HG03159 (cell line): ENCODE measurements around the gene CPXM2.
"Not testable (repeated sequence)": the region's sequence is repeated elsewhere in the genome, so short reads cannot be mapped to it uniquely, and the experiment has no call there.

Experiments used
- ATAC-seq: cut with Tn5 transposase; IDR thresholded peaks from one replicate; pipeline ENCODE4 v1.9.1; 2021; ENCODE audit warnings: mild to moderate bottlenecking, moderate library complexity; ENCODE audit not compliant: unreplicated experiment

The CPXM2 gene

DNA sequence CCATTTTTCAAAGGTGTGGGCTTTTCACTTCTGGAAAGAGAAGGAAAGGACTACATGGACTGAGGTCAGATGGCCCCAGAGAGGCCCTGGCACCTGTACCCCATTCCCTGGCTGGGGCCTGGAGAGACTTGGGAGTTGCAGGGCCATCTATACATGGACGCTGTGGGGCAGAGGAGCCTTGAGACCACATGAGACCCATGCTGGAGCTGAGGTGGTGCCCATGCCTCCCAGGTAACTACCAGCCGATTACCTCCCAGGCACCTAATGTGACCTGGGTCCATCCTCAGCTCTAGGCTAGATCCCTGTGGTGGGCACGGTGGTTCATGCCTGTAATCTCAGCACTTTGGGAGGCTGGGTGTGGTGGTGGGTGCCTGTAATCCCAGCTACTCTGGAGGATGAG is 144.2 kb downstream of the CPXM2 start:
- no peak for ATAC-seq

DNA sequence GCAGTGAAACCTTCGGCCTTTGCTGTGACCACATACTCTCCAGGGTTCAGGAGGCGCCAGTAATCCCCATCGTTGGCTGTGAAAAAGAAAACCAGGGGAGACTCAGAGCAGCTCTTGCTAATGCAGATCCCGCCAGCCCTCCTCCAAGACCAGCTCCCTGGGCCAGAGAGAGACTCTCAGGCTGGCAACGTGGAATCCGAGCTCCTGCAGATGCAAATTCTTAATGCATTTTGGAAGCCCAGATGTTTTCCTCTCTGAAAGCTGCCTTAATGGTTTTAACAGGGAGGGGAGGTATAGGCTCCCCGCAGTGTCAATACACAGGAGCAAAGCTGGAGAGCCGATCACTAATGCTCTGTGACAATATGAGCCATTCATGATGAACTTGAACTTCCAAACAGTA is 144.7 kb downstream of the CPXM2 start:
- ATAC-seq: no peak

- no peak for ATAC-seq
These were observed 145.1 kb downstream of the CPXM2 start for GRCh38 chr10:123746520-123746919.

DNA sequence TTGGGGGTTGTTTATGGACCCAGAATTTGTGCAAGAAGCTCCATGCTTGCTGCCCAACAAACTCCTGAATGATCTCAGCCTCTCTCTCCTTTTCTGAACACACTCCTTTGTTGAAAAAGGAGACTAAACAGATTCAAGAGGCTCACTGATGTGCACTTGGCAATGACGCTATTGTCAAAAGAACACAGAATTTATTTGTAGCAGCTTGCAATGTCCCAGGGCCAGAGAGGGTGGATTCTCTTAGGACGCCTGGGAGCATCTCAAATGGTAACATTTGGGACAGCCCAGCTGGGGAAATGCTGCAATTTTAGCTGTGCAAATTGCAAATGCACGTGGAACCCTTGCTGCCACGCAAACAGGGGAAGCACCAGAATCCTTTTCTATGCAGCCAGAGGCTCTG is 145.5 kb downstream of the CPXM2 start:
- no peak for ATAC-seq

DNA sequence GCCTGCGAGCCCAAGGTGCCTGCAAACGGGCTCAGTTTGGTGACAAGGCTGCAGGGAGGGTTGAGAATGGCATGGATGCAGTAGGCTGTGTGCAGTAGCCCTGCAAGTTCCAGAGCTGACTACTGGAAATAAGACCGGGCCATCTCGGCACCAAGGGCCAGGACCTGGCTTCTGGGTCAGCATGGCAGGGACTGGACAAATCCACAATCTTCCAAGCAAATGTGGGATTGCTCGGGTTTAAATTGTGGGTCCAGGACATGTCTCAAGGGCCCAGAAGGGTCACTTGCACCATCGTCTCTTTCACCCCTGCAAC is 147.4 kb downstream of the CPXM2 start:
- no peak for ATAC-seq

DNA sequence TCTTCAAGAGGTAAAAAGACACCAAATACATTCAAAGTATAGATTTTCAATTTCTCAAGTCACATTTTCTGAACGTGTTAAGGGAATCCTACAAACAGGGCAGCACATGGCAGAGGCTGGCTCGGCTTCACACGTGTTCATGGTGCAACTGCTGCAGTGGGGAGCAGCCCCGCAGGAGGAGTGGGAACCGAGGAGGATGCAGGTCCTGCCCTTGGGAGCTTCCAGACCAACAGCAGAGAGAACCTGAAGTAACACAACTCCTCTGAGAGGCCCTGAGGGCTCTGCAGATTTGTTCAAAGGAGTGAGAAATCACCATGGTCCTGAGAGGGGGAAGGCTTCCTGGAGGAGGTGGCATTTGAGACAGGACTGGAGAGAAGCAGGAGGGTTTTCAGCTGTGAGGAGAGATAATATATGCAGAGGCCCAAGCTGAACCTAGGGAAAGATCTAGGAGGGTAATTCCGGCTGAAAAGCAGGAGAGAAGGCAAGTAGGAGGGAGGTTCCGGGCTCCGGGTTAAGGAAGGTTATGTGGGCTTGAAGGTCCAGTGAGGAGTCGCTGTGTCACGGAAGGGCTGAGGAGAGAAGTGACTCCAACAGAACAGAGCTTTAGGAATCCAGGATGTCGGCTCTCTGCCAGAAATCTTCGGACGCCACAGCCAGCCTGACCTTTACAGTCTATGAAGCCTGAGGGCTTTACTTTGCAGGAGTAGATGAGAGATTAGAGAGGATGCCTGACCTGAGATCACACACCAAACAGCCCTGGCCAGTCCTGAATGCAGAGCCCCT is 148.0 kb downstream of the CPXM2 start:
- no peak for ATAC-seq

DNA sequence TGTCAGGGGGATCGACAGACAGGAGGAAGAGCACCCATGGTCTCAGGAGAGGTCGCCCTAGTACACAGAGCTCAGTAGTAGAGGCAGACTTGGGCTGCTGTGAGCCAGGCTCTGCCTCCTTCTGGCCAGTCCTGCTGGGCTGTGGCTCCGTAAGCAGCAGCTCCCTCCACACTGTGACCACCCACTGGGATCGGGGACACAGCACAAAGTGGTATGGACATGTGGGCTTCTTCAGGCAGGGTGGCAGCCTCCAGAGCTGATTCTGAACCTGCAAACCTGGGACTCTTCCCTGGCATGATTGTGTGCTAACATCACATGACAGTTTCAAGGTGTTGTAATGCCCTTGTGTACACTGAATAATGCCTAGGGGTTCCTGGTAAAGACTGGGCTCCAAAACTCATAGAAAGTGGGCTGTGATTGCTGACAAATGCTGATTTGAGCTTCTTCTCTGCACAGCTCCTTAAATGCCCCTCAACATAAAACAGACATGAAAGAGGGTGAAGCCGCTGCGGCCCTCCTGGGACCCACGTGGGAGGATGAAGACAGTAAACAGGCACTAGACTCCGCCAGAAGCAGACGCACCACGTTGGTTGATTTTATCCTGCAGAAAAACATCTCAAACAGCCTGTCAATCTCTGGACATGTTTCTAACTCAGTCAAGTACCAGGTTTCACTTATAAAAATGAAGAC is 148.7 kb downstream of the CPXM2 start:
- ATAC-seq: no peak

DNA sequence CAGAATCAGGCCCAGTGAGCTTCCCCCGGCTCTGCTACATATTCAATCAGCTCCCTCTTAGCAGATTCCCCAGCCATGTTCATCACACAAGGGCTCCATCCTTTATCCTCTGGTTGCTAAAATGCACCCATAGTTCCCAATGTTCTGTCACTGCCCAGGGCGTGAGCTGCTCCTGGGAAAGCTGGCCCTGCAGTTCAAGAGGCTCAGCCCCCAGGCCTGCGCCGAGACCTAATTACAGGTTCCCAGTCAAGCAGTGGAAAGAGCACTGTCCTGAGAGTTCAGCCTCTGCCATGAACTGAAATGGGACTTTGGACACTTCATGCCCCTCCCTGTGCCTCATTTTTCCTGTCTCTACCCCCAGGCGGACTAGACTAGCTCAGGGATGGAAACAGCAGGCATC is 149.9 kb downstream of the CPXM2 start:
- ATAC-seq: no peak

GRCh38 chr10:123741146-123741545 is 150.5 kb downstream of the CPXM2 start:
- ATAC-seq: no peak

DNA sequence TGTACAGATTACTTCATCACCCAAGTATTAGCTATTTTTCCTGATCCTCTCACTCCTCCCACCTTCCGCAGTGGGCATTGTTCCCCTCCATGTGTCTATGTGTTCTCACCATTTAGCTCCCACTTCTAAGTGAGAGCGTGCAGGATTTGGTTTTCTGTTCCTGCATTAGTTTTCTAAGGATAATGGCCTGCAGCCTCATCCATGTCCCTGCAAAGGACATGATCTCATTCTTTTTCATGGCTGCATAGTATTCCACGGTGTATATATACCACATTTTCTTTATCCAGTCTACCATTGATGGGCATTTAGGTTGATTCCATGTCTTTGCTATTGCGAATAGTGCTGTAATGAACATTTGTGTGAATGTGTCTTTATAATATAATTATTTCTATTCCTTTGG is 154.7 kb downstream of the CPXM2 start:
- ATAC-seq: not testable (repeated sequence)

- no peak for ATAC-seq
These were observed 162.1 kb downstream of the CPXM2 start for GRCh38 chr10:123729523-123729922.

DNA sequence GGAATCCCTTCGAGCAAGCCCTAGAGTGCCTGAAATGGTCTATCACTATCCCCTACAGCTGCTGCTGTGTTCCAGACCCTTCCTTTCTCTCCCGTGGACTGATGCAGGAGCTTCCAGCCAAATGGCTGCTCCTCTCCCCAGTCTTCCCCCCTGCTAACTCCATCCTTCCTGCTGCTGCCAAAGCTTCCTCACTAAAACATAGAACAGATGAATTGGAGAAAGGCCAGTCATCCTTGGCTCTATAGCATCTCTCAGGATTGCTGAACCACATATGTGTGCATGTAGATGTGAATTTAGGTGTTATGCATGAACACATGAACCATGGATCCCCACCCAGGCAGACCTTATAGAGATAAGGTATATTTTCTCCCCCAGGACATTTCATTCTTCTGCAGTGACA is 164.8 kb downstream of the CPXM2 start:
- ATAC-seq: no peak

DNA sequence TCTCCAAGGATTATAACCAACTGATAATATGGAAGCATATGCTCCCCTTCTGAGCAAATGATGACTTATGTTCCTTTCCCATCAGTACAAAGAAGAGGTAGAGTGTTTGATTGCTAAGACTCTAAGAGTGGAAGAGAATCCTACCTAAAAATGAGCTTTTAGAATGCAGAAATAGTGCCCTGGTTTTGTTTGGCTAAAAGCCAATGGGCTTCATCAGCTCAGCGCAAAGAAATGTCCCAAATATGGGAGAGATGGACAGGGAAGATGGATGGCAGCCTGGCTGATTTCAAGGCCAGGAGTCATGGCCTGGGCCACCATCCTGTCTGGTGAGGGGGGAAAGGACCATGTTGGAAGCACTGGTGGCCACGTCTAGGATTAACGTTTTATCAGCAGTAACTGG is 165.2 kb downstream of the CPXM2 start:
- no peak for ATAC-seq

- ATAC-seq: no peak
These were observed 166.9 kb downstream of the CPXM2 start for GRCh38 chr10:123724747-123725146.

DNA sequence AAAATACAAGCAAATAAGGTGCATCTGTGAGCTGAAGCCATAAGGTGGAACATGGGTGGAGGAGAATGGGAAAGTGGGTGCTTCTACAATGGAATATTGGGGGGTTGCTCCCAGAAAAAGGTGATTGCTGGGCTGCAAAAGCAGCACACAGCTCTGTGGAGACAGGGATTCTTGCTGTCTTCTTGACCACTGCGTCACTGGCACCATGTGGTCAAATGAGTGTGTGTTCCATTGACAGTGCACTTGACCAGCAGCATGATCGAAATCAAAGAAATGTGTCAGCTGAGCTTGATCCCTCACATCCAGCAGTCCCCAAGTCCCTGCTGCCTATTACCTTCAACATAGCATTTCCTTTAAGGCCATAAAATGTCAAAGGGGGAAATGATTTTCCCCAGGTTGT is 169.3 kb downstream of the CPXM2 start:
- no peak for ATAC-seq

DNA sequence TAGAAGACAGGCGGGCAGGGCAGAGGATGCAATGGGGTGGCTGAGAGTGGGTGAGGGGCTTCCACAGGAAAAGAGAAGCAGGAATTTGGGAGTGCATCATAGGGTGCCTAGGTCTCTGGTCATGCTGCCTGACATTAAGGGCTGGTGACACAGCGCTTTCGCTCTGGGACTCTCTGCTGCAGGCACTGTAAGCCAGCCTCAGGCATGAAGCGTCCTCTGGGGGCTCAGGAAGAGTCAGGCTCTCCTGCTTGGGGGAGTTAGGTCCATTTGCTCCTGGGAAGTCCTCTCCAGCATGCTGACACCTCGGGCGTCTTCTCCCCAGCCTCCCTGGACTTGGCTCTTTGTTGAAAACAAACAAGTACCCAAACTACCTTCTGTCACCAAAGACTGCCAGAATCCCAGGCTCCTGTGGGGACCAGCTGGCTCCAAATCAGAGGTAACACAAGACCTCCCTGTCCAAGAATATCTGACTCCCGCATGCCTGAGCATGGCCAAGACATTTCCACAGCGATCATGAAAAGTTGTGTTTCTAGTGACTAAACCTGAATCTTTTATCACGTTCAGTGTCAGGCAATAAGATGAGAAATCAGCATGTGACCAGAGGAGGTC is 170.1 kb downstream of the CPXM2 start:
- ATAC-seq: no peak

- no peak for ATAC-seq
These were observed 171.1 kb downstream of the CPXM2 start for GRCh38 chr10:123720536-123720935.

- ATAC-seq: no peak
These were observed 173.0 kb downstream of the CPXM2 start for GRCh38 chr10:123718544-123719060.

DNA sequence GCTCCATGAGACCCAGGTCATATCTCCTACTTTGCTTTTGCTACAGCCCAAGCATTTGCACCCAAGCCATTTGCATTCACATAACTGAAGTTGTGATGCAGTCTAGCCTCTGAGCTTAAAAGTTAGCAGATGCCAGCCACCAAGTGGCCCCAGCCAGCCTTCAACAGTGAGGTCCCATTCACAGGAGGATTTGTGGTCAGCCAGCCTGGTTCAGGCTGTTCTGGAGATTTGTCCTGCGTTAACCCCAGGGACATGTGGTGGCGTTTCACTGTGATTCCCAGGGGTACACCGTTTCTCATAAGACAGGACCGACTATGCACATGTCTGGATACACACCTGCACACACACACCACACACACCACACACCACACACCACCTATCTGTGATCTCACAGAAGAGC is 174.3 kb downstream of the CPXM2 start:
- ATAC-seq: no peak

DNA sequence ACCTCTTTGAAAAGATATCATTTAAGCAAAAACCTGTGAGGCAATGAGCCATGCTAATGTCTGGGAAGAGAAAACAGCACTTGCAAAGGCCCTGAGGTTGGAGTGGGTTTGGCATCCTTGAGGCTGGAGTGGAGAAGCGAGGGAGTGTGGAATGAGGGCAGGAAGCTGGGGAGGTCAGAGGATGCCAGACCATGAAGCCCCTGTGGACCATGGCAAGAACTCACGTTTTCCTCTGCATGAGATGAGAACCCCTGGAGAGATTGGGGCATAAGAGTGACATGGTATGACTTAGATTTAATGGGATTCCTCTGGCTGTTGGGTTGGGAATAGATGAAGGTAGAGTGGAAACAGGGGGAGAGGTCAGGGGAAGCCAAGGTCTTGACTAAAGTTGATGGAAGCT is 176.1 kb downstream of the CPXM2 start:
- no peak for ATAC-seq

GRCh38 chr10:123706236-123706635 is 185.4 kb downstream of the CPXM2 start:
- no peak for ATAC-seq

DNA sequence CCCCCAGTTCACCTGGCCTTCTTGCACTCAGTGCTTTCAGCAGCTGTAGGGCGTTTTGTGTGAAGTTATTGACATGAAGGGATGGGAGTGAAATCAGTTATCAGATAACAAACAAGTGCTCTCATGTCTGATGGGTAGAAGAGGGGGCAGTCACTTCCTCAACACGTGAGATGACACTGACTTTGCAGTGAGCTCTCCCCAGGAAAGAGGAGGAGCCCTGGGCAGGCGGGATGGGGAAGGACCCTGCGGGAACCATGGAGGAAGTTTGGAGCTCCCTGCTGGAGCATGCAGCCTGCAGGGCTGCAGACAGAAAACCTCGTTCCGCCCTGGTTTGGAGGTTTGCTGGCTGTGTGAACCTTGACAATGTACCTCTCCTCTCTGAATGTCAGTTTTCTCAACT is 186.8 kb downstream of the CPXM2 start:
- ATAC-seq: no peak
